Right atrium auricular region (tissue), 2 donors: ENCODE results near the gene NR6A1. TPM values are rescaled to one million over a fixed set of nuclear protein-coding genes. Genes with fewer than 3 reads are reported as not detected.

Experiments used
- DNase-seq: peaks from one replicate; pipeline ENCODE4 v3.0.0-alpha.2; 2019; ENCODE audit warnings: low spot score
- H3K27ac ChIP-seq, 2 donors: fragments of 200-600 bp; sonication (generic); 1 replicate in 1 of 2; 2 replicates in 1 of 2; pipeline ENCODE4 v1.5.1; 2016 to 2019
- H3K27me3 ChIP-seq, 2 donors: fragments of 200-600 bp; sonication (generic); one replicate each; pipeline versions ENCODE4 v1.5.1 to v1.6.0; 2017 to 2019
- H3K36me3 ChIP-seq: fragments of 200-600 bp; sonication (generic); one replicate; pipeline ENCODE4 v1.5.1; 2016
- H3K4me1 ChIP-seq, 2 donors: fragments of 200-600 bp; sonication (generic); one replicate each; pipeline versions ENCODE4 v1.5.1 to v1.6.0; 2017 to 2019
- H3K4me3 ChIP-seq, 2 donors: fragments of 200-600 bp; sonication (generic); 1 replicate in 1 of 2; 2 replicates in 1 of 2; pipeline ENCODE4 v1.5.1; 2017 to 2019; ENCODE audit warnings: mild to moderate bottlenecking in 1 of 2, moderate library complexity in 1 of 2
- H3K9me3 ChIP-seq, 2 donors: fragments of 200-600 bp; sonication (generic); one replicate each; pipeline ENCODE4 v1.5.1; 2019
- total RNA-seq, 2 donors: library from RNA; depleted of rRNA; stranded (reverse); fragments of >200 nt; gene quantifications; one replicate each; pipeline ENCODE4 v1.1.0, GENCODE V29; 2016
- TF ChIP-seq, protein P1 (sequence below), 2 donors: fragments of 200-600 bp; sonication (generic); IDR thresholded peaks; one replicate each; pipeline ENCODE4 v1.5.1; 2019; ENCODE audit warnings: antibody characterized with exemption in 2 of 2

The NR6A1 gene
- total RNA-seq, 2 donors from 2014 or later = 1.9 to 2.6 TPM

DNA sequence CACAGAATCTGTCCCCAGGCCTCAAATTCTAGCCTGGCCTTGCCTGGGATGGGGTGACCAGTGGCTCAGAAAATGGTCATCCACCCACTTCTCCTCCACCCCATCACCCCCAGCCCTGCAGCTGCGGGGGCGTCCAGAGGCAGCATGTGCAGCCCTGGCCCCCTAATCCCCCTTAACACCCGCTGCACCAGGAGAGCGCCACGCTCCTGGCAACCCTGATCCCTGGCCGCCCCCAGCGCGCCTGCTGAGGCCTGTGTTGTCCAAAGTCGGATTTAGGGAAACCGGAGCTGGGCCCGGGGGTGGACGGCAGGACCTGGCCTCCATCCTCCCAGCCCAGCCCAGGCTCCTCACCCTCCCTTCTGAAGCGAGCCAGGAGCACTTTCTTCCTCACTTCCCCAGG is 285.9 kb downstream of the NR6A1 start:
- H3K4me1 ChIP-seq = no peaks in the 10 kb centered on the region
- H3K36me3 ChIP-seq = no peaks in the 10 kb centered on the region
- no peak overlapping the region for H3K27ac ChIP-seq
- DNase-seq = no peak
- TF ChIP-seq, protein P1, sequence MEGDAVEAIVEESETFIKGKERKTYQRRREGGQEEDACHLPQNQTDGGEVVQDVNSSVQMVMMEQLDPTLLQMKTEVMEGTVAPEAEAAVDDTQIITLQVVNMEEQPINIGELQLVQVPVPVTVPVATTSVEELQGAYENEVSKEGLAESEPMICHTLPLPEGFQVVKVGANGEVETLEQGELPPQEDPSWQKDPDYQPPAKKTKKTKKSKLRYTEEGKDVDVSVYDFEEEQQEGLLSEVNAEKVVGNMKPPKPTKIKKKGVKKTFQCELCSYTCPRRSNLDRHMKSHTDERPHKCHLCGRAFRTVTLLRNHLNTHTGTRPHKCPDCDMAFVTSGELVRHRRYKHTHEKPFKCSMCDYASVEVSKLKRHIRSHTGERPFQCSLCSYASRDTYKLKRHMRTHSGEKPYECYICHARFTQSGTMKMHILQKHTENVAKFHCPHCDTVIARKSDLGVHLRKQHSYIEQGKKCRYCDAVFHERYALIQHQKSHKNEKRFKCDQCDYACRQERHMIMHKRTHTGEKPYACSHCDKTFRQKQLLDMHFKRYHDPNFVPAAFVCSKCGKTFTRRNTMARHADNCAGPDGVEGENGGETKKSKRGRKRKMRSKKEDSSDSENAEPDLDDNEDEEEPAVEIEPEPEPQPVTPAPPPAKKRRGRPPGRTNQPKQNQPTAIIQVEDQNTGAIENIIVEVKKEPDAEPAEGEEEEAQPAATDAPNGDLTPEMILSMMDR (IDR thresholded peaks at IDR 0.05) = no peak
- no peak overlapping the region for H3K4me3 ChIP-seq
- no peaks in the 10 kb centered on the region for H3K27me3 ChIP-seq
- H3K9me3 ChIP-seq = no peaks in the 10 kb centered on the region

DNA sequence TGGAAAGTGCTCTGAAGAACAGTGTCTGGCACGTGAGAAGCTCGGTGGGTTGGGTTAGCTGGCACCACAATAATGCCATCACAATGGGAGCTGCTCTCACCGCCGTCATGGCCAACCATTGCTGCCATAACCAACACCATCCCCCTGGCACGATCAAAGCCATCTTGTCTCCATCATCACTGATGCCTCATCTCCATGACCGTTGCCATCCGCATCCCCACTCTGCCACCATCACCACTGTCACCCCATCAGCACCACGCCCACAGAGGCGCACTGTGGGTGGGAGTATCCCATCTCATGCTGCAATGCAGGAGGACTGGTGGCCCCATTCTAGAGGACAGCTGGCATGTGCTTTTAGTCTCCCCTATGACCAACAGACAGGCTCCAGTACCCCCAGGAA is 287.6 kb downstream of the NR6A1 start:
- DNase-seq = no peak
- H3K27me3 ChIP-seq = no peaks in the 10 kb centered on the region
- no peak overlapping the region for H3K27ac ChIP-seq
- H3K4me1 ChIP-seq = no peaks in the 10 kb centered on the region
- H3K9me3 ChIP-seq = no peaks in the 10 kb centered on the region
- TF ChIP-seq, protein P1 (IDR thresholded peaks at IDR 0.05) = no peak
- H3K36me3 ChIP-seq = no peaks in the 10 kb centered on the region
- no peak overlapping the region for H3K4me3 ChIP-seq

DNA sequence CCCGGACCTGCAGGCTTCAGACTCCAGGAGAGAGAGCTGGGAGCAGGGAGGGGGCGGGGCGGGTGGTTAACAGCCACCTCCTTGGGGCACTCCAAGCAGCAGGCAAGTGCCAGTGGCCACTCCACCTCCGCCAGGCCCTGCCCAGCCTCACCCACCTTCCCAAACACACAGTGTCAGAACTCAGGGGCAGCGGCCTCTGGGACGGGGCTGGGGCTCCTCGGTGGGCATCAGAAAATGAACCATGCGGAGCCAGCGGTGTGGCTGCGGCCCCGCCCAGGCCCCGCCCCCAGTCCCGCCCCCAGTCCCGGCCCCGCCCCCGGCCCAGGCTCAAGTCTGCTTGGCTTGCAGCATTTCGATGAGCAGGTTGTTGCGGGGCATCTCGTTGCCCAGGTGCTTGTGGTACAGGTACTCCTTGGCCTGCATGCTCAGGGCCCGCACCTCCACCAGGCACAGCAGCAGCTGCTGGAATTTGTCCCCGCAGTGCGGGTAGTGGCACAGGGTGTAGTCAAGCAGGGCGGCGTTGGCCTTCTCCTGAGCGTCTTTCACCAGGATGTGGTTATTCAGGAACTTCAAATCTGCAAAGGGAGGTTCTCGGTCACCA is 288.6 kb downstream of the NR6A1 start:
- H3K36me3 ChIP-seq = no peaks in the 10 kb centered on the region
- H3K27ac ChIP-seq = no peak overlapping the region
- TF ChIP-seq, protein P1 (IDR thresholded peaks at IDR 0.05) = no peak
- H3K4me1 ChIP-seq = peaks cover 0 to 7% of the 10 kb centered on the region in 2 donors
- no peak for DNase-seq
- no peak overlapping the region for H3K4me3 ChIP-seq
- H3K9me3 ChIP-seq = no peaks in the 10 kb centered on the region
- peaks cover 0 to 5% of the 10 kb centered on the region in 2 donors for H3K27me3 ChIP-seq

DNA sequence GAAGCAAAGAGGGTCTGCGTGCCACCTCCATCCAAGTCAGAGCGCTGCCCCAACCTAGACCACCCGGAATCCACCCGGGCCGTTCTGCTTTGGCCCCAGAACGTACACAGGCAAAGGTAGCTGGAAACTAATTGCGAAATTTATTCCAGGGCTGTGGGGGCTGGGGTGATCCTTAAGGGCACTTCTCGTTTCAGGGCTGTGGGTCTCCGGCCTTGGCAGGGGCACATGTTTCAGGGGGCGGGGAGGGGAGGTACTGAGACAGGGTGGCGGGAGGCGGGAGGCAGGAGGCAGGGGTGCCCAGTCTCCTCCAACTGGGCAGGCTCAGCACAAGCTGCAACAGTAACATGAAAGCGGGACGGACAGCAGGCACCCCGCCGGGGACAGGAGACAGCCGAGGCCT is 290.0 kb downstream of the NR6A1 start:
- DNase-seq = no peak
- peaks cover 0 to 10% of the 10 kb centered on the region in 2 donors for H3K27me3 ChIP-seq
- H3K36me3 ChIP-seq = no peaks in the 10 kb centered on the region
- H3K9me3 ChIP-seq = no peaks in the 10 kb centered on the region
- TF ChIP-seq, protein P1 (IDR thresholded peaks at IDR 0.05) = no peak
- H3K4me1 ChIP-seq = peaks cover 0 to 12% of the 10 kb centered on the region in 2 donors
- no peak overlapping the region for H3K27ac ChIP-seq
- H3K4me3 ChIP-seq = no peak overlapping the region

DNA sequence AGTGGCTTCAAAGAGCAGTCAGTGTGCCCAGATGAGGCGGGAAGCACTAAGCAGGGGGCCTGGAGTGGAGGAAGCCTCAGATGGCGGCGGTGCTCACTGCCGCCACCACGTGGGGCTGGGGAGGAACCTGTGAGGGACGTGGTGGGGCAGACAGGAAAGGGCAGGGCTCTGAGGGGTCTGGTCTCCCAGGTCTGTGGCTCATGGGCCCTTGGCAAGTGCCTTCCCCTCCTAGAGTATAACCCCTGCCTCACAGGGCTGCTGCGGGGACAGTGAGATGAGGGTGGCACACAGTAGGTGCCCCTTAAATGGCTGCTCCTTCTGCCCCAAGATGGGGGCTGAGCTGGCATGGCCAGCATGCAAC is 290.5 kb downstream of the NR6A1 start:
- peaks cover 0 to 12% of the 10 kb centered on the region in 2 donors for H3K4me1 ChIP-seq
- no peak overlapping the region for H3K27ac ChIP-seq
- no peaks in the 10 kb centered on the region for H3K36me3 ChIP-seq
- H3K9me3 ChIP-seq = no peaks in the 10 kb centered on the region
- no peak overlapping the region for H3K4me3 ChIP-seq
- TF ChIP-seq, protein P1 (IDR thresholded peaks at IDR 0.05) = peak in 1 of 2 donors; percentile 49
- no peak for DNase-seq
- peaks cover 0 to 10% of the 10 kb centered on the region in 2 donors for H3K27me3 ChIP-seq
